ENCODE results near the gene OR2F2.

Gene OR2F2

GRCh38 chr7:143914938-143915652 lies 19.9 kb upstream of the OR2F2 start:
- DNase-seq (ENCODE audit: low spot score): no peak

DNA sequence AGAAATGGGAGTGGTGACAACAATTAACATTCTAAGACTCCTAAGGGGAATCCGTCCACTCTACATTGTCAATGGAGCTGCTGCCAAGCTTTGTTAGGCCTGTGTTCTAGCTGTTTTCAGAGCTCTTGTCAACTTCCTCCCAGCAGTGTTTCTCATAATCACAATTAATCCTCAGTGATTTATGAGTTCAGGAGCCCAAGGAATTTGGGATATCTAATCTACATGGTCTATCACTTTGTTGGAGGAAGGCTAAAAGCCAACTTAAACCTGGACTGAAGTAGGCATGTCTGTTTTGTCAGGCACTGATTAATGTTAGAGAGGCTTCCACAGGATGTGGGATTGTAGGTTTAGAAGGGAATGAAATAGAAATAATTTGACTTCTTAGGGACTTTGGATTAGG lies 10.2 kb upstream of the OR2F2 start:
- DNase-seq (ENCODE audit: low spot score): no peak

- DNase-seq (ENCODE audit: low spot score): peak; percentile 29
These were observed 5.7 kb upstream of the OR2F2 start for GRCh38 chr7:143929224-143929920.

GRCh38 chr7:143931739-143932138 lies 3.3 kb upstream of the OR2F2 start:
- no peak for DNase-seq (ENCODE audit: low spot score)

DNA sequence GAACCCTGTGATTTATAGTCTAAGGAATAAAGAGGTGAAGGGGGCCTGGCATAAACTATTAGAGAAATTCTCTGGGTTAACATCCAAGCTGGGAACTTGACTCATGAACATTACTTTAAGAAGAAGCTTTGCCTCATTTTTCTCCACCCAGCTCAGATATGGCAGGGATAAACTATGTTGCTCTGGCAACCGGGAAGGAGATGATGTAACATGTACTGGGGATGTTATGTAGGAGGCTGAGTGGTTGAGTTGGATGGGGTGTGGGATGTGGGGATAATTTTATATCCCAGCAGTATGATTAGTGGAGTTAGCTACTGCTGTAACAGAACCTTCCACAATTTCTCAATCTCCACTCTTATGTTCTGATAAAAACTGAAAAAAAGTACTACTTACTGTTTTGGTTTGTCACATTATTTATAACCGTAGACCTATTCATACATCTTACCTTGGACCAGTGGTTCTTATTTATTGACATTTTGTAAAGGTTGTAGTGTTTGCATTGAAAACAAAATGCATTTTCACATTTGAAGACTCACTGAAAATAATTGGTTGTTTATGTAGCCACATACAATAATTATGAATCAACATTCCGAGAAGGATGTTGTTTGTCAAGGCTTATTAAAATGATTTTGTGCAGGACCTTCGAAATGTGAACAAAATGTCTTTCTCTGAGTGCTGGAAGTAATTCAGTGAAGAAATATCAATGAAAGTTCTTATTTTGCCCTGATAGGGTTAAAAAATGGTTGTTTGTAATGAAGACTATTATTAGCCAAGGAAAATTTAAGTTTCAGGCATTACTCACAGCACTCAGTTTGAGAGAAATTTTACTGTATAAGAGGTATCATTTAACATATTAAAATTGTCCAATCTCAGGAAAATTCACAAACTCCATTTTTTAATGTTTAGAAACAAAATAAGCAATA lies 1.3 kb downstream of the OR2F2 start:
- no peak for DNase-seq (ENCODE audit: low spot score)

GRCh38 chr7:143938379-143939243 lies 3.6 kb downstream of the OR2F2 start:
- DNase-seq (ENCODE audit: low spot score): no peak

- no peak for DNase-seq (ENCODE audit: low spot score)
These were observed 10.4 kb downstream of the OR2F2 start for GRCh38 chr7:143945423-143945822.

DNA sequence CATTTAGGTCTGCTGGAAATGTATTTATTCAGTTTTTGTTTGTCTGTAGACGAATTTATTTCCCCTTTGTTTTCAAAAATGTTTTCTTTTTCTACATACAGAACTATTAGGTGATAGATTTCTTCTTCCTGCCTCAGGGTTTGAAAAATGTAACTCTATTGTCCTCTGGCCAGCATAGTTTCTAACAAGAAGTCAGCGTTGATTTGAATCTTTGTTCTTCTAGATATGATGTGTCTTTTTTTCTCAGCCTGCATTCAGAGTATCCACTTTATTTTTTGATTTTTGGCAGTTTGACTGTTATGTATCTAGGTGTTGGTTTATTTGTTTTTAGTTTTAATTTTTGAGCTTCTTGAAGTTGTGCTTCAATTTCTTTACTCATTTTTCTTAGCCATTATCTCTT lies 12.1 kb downstream of the OR2F2 start:
- DNase-seq (ENCODE audit: low spot score): no peak

GRCh38 chr7:143948733-143949132 lies 13.7 kb downstream of the OR2F2 start:
- DNase-seq (ENCODE audit: low spot score): no peak

DNA sequence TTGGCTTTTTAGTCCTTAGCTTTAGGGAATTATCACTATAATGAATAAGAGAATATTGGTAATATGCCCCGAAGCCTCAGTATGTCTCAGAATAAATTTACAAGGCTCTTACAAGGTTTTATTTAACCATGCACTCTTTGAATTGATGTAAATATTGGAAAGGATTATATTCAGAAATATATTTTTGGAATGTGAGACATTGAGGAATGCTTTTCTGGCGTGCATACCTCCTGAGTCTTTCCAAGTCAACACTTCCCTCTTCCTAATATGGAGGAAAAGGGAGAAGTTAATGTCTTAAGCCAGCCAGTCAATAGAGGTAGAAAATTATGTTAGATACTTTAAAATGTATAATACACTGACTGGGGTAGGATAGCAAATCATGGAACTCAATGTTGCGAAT lies 18.4 kb downstream of the OR2F2 start:
- DNase-seq (ENCODE audit: low spot score): no peak

- DNase-seq (ENCODE audit: low spot score): no peak
These were observed 19.1 kb downstream of the OR2F2 start for GRCh38 chr7:143954135-143954534.

GRCh38 chr7:143954544-143954943 lies 19.5 kb downstream of the OR2F2 start, which contains the start of gene OR2F1:
Gene OR2F1 (plus strand): TSS chr7:143954844. CDS start chr7:143959971, 5,127 bp downstream.
- DNase-seq (ENCODE audit: low spot score): no peak

DNA sequence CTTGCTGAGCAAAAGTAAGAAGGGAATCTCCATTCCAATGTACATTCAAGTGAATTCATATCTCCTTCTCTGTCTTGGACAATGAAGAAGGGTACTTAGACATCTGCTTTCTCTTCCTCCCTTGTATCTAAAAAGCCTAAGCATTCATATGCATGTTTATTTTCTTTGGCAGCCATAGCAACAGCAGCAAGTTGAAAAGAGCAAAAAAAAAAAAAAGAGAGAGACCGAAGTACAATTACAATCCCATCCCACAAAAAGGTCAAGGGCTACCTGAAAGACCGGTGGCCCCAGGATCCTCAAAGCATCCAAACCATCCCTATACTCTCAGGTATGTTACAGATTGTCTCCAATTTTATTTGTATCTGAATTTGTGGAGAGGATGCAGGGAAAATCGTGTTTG lies 23.7 kb downstream of the OR2F2 start:
- no peak for DNase-seq (ENCODE audit: low spot score)

GRCh38 chr7:143960813-143961610 lies 26.0 kb downstream of the OR2F2 start:
- DNase-seq (ENCODE audit: low spot score): no peak

- DNase-seq (ENCODE audit: low spot score): no peak
These were observed 30.2 kb downstream of the OR2F2 start for GRCh38 chr7:143965280-143965679.

DNA sequence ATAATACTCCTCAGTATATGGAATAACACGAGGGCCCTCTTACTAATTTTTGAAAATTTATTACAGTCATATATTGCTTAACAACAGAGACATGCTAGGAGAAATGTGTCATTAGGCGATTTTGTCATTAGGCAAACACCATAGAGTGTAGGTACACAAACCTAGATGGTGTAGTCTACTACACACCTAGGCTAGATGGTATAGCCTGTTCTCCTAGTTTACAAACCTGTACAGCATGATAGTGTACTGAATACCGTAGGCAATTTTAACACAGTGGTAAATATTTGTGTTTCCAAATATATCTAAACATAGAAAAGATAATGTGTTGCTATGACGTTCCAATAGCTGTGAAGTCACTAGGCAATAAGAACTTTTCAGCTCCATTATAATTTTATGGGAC lies 32.4 kb downstream of the OR2F2 start:
- DNase-seq (ENCODE audit: low spot score): no peak

GRCh38 chr7:143973870-143974416 lies 38.9 kb downstream of the OR2F2 start:
- DNase-seq (ENCODE audit: low spot score): no peak

DNA sequence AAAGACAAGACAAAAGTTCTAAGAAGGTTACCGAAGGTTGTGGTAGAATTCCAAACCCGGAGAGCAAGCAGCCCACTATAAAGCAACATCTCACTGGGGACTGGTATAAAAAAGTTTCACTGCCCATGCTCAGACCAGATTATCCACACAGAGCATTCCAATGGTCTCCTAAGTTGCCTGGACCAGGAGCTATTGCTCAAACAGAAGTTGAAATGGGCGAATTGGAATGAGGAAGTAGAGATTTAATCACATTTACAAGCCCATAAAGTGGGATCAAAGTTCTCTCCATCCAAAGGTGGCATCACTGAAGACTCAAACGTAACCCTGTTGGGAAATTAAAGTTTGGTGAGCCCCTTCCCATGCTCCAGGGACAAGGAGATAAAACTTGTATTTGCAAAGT lies 39.4 kb downstream of the OR2F2 start:
- DNase-seq (ENCODE audit: low spot score): peak; percentile 33

DNA sequence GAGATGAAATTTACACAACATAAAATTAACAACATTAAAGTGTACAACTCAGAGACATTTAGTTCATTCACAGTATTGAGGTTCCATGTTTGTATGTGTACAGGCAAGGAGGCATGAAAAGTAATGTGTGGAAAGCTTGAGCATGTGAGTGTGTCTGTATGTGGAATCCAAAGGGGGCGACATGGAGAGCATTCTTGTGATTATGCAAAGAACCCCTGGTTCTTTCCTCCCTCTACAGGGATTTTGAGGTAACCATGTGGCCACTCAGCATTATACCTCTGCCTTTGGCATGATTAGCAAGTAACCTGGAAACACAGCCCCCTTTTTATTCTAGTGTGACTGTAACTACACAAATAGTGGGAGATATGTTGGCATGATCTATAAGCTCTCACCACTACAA lies 40.6 kb downstream of the OR2F2 start:
- DNase-seq (ENCODE audit: low spot score): peak; percentile 27

- DNase-seq (ENCODE audit: low spot score): no peak
These were observed 43.6 kb downstream of the OR2F2 start for GRCh38 chr7:143978585-143978984.

Measured in SW480 (cell line).